Rectal smooth muscle tissue (tissue), 1 donor: Measurements from ENCODE around the gene NANOS1.

Source experiments
- H3K27ac ChIP-seq: one replicate; pipeline ENCODE4 v1.7.0; 2013; ENCODE audit warnings: low read depth, low read length, inconsistent platforms
- H3K27me3 ChIP-seq: one replicate; pipeline ENCODE4 v1.7.0; 2013; ENCODE audit warnings: low read length; ENCODE audit not compliant: control insufficient read depth, insufficient read depth
- H3K36me3 ChIP-seq: one replicate; pipeline ENCODE4 v1.7.0; 2013; ENCODE audit warnings: low read length; ENCODE audit not compliant: control insufficient read depth, insufficient read depth
- H3K4me1 ChIP-seq: one replicate; pipeline ENCODE4 v1.7.0; 2013; ENCODE audit warnings: low read length; ENCODE audit not compliant: control insufficient read depth, insufficient read depth
- H3K4me3 ChIP-seq: one replicate; pipeline ENCODE4 v1.7.0; 2013; ENCODE audit warnings: low read length
- H3K9ac ChIP-seq: one replicate; pipeline ENCODE4 v1.7.0; 2013; ENCODE audit warnings: low read length

Gene NANOS1

DNA sequence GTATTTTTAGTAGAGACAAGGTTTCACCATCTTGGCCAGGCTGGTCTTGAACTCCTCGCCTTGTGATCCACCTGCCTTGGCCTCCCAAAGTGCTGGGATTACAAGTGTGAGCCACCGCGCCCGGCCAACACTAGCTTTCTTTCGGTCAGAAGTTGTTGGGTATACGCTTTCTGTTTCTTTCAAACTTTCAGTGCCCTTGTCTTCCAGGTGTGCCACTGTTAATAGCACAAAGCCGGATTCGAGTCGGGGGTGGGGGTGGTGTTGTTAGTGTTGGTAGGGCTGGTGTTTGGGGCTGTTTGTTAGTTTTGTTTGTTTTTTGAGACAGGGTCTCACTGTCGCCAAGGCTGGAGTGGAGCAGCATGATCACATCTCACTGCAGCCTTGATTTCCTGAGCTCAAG, 33.8 kb upstream of the NANOS1 start:
- H3K27me3 ChIP-seq: peaks cover 1% of the 10 kb centered on the region
- no peak overlapping the region for H3K27ac ChIP-seq
- no peak overlapping the region for H3K4me3 ChIP-seq
- H3K36me3 ChIP-seq: no peaks in the 10 kb centered on the region
- no peaks in the 10 kb centered on the region for H3K4me1 ChIP-seq
- H3K9ac ChIP-seq: no peak overlapping the region

DNA sequence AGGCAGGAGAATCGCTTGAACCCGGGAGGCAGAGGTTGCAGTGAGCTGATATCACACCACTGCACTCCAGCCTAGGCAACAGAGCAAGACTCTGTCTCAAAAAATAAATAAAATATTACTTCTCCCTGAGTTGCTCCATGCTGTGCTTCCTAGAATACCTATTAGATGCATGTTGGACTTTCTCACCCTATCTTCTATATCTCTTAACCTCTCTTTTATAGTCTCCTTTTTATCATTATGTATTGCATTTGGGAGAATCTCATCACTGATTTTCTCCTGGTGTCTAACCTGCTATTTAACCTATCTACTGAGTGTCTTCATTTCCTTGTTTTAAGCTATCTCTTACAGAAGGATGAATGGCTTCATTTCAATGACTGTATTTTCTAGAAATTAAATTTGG, 32.1 kb upstream of the NANOS1 start:
- Histone ChIP-seq H3K4me3 (no peak overlapping the region), H3K9ac (no peak overlapping the region), H3K27me3 (peaks cover 1% of the 10 kb centered on the region), H3K36me3 (no peaks in the 10 kb centered on the region), H3K4me1 (no peaks in the 10 kb centered on the region), H3K27ac (no peak overlapping the region)

GRCh38 chr10:118998183-118998582, 31.3 kb upstream of the NANOS1 start:
- Histone ChIP-seq H3K27ac (no peak overlapping the region), H3K9ac (no peak overlapping the region), H3K4me3 (no peak overlapping the region), H3K36me3 (no peaks in the 10 kb centered on the region), H3K27me3 (peaks cover 1% of the 10 kb centered on the region), H3K4me1 (no peaks in the 10 kb centered on the region)

DNA sequence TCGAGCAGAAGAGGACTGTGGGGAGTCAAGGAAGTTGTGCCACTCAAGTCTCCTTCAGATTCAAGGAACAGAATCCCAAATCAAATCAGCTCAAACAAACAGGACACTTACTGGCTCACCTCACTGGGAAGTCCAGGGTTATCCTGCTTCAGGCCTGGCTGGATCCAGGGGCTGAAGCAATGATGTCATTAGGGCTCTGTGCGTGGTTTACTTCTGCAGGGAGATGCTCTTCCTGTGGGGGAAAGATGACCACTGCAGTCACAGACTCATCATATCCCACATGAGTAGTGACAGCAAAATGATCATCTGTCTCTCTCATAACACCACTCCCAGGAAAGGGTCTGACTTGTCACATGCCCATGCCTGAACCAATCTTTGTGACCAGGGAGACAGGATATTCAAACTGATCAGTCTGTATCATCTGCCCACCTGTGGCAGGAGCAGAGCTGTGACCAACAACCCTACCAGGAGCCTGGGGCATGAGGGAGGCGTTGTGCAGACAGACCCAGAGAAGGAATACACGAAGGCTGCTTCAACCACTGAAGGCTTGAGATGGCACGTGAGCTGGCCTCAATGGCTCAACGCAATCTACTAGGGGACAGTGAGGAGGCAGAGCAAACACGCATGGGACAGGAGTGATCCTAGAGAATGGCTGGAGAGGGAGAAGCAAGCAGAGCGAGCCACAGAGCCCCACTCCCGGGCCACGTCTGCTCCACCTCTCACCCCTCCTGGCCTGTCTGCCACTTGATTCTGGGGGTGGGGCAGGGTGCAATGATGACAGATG, 27.6 kb upstream of the NANOS1 start:
- Histone ChIP-seq H3K36me3 (no peaks in the 10 kb centered on the region), H3K27ac (no peak overlapping the region), H3K9ac (no peak overlapping the region), H3K27me3 (peaks cover 1% of the 10 kb centered on the region), H3K4me1 (peaks cover 7% of the 10 kb centered on the region), H3K4me3 (no peak overlapping the region)

DNA sequence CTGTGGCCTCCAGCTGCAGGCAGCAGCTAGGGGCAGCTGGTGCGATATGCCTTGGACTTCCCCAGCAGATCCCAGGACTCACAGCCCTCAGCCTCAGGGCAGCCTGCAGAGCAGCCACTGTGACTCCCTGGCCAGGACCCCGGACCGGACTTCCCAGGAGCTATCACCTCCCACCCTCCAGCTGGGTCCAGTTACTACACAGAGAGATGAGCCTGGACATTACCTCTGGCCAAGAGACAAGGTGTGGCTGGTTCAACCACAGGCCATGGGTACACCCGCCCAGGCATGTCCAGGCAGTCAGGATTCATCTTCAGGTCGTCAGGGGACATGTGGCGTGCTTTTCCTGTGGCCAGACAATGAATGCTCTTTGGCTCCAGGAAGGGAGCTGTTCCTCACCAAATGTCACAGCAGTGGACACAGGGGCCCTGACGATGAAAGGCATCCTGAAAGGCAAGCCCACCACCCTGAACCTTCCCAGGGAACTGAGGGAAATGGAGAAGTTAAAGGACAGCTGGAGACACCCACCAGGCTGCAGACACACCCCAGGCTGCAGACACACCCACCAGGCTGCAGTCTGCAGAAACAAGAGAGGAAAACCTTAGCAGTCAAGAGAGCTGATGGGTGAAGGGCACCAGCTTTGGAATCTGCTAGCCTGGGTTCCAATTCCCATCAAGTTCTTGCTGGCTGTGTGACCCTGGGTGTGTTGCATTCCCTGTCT, 25.8 kb upstream of the NANOS1 start:
- Histone ChIP-seq H3K4me3 (no peak overlapping the region), H3K9ac (no peak overlapping the region), H3K36me3 (no peaks in the 10 kb centered on the region), H3K27ac (no peak overlapping the region), H3K4me1 (peaks cover 11% of the 10 kb centered on the region), H3K27me3 (peaks cover 1% of the 10 kb centered on the region)

DNA sequence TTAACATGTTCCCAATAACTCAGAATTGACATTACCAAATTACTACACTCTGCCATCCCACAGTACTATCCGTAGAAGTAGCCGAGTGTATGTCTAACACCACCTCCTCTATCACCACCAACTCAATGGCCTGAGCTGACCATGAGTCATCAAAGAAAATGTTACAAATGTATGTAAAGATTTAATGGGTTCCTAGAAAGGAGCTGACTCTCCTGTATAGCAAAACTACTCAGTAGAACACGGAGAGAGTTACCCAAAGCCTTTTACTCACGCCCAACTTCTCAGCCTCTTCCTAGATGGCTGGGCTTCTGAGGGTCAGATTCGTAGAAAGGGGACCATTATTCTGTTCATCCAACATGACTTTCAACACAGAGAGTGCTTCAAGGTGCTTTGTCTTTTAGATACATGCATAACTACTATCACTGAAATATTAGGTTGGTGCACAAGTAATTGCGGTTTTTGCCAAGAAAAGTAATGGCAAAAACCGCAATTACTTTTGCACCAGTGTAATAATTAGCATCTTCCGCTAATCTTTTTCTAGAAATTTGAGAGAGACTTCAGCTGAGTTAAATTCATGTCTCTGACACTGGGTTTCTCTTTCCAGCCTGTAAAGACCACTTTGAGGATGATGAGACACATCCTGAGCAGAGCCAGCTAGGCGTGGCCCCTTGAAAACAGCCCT, 24.0 kb upstream of the NANOS1 start:
- no peak overlapping the region for H3K4me3 ChIP-seq

DNA sequence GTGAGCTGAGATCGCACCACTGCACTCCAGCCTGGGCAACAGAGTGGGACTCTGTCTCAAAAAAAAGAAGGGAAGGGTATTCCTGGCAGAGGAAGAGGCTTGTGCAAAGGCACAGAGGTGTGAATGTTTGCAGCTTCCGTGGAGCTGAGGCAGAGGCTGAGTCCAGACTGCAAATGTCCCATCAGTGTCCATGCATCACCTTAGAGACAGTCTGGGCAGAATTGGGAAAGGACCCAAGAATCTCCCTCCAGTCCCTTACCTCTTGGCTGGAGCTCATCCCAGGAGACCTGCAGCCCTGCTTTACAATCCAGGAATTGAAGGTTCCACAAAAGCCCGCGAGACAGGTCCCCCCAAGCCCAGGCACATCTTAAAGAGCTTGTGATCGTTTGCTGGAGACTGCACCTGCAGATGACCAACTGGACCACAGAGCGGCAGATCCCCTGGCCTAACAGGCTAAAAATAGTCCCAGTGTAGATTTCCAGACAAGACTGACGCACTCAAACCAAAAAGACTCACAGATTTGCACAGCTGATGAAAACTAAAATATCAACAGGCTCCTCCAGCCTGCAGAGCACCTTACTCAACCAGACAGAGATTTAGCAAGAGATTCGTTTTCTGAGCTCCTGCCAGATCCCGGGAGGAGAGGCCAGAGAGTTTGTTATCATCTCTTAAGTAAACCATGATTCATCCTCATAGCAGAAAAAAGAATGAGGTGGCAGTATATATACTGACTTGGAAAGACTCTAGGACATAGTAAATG, 22.9 kb upstream of the NANOS1 start:
- Histone ChIP-seq H3K4me3 (no peak overlapping the region), H3K27me3 (no peaks in the 10 kb centered on the region), H3K9ac (no peak overlapping the region), H3K27ac (no peak overlapping the region), H3K36me3 (no peaks in the 10 kb centered on the region), H3K4me1 (peaks cover 11% of the 10 kb centered on the region)

More for the DNA sequence above, 24.0 kb upstream of the NANOS1 start:
- H3K9ac ChIP-seq: no peak overlapping the region
- no peaks in the 10 kb centered on the region for H3K36me3 ChIP-seq
- H3K4me1 ChIP-seq: peaks cover 11% of the 10 kb centered on the region
- no peak overlapping the region for H3K27ac ChIP-seq
- no peaks in the 10 kb centered on the region for H3K27me3 ChIP-seq

- Histone ChIP-seq H3K27me3 (no peaks in the 10 kb centered on the region), H3K27ac (no peak overlapping the region), H3K4me3 (no peak overlapping the region), H3K36me3 (no peaks in the 10 kb centered on the region), H3K4me1 (peaks cover 11% of the 10 kb centered on the region), H3K9ac (no peak overlapping the region)
Observed at GRCh38 chr10:119007211-119007574, 22.3 kb upstream of the NANOS1 start.

DNA sequence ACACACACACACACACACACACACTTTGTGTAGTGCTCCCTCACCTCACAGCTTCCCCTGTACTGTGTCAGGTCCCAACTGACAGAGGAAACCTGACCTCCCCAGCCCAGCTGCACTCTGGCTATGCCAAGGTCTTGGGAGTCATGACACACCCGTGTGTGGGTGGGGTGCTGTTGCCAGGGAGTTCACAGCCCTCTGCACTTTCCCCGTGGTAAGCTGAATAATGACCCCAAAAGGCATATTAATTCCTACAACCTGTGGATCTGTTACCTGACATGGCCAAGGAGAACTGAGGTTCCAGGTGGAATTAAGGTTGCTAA, 8.9 kb upstream of the NANOS1 start:
- no peaks in the 10 kb centered on the region for H3K27me3 ChIP-seq
- peaks cover 9% of the 10 kb centered on the region for H3K4me1 ChIP-seq
- H3K4me3 ChIP-seq: no peak overlapping the region
- H3K27ac ChIP-seq: no peak overlapping the region
- no peaks in the 10 kb centered on the region for H3K36me3 ChIP-seq
- no peak overlapping the region for H3K9ac ChIP-seq

DNA sequence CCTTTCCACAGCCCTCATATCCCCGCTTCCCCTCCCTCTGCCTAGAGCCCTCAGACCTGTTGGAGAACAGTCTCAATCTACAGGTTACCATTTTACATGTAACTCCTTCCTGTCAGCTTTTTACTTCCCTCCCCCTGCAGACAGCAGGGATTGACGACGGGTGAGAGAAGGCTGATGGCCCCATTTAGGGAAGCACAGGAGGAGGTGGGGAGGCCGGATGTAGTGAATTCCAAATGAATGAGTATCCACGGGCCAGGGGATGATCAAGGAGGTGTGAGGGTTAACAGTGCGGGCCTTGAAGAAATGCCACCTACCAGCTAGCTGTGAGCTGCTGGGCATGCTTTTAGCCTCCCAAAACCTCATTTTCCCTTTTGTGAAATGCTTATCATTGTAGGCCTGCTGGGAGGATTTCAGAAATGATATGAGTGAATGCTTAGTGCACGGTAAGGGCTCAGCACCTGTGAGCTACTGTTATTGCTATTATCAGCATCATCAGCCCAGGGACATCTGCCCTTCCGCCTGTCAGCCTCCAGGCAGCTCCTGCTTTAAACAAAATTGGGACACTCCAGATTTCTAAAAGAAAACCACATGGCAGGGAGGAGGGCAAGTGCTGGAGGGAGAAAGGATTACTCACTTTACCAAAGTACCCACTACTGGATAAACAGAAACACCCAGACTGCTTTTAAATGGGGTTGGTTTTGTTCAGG, 6.5 kb upstream of the NANOS1 start:
- no peaks in the 10 kb centered on the region for H3K36me3 ChIP-seq
- peaks cover 13% of the 10 kb centered on the region for H3K4me1 ChIP-seq
- H3K4me3 ChIP-seq: no peak overlapping the region
- no peaks in the 10 kb centered on the region for H3K27me3 ChIP-seq
- no peak overlapping the region for H3K9ac ChIP-seq
- H3K27ac ChIP-seq: no peak overlapping the region

GRCh38 chr10:119023553-119023868, 6.0 kb upstream of the NANOS1 start:
- peaks cover 13% of the 10 kb centered on the region for H3K4me1 ChIP-seq
- no peak overlapping the region for H3K4me3 ChIP-seq
- no peaks in the 10 kb centered on the region for H3K36me3 ChIP-seq
- no peaks in the 10 kb centered on the region for H3K27me3 ChIP-seq
- H3K9ac ChIP-seq: no peak overlapping the region
- H3K27ac ChIP-seq: no peak overlapping the region

DNA sequence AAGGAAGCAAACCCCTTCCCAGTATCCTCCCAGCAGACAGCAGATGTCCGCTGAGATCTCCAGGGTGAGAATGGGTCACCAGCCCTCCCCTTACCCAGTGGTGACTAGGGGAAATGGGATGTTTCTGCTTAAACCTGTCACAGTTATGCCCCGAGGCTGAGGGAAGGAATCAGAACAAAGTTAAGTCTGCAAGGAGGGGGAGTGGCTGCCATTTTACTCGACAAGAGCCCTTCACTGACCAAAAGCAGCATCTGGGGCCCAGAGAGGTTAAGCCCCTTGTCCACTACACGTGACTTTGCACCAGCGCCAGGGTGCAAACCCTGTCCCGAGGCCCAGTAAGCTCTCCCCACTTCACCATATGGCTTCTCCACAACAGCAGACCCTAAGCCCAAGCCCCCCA, 4.6 kb upstream of the NANOS1 start:
- Histone ChIP-seq H3K27ac (peak overlapping the region; percentile 85), H3K4me3 (no peak overlapping the region), H3K9ac (no peak overlapping the region), H3K4me1 (peaks cover 13% of the 10 kb centered on the region), H3K27me3 (no peaks in the 10 kb centered on the region), H3K36me3 (no peaks in the 10 kb centered on the region)
